ENCODE measurements around the gene KIRREL3. TPM values are rescaled to one million over a fixed set of nuclear protein-coding genes. Genes with fewer than 3 reads are reported as not detected.

Gene KIRREL3
- total and polyA plus RNA-seq, 2 donors (not counting 3 experiments of a cell fraction or from before 2014, with no cell fraction given): not detected

DNA sequence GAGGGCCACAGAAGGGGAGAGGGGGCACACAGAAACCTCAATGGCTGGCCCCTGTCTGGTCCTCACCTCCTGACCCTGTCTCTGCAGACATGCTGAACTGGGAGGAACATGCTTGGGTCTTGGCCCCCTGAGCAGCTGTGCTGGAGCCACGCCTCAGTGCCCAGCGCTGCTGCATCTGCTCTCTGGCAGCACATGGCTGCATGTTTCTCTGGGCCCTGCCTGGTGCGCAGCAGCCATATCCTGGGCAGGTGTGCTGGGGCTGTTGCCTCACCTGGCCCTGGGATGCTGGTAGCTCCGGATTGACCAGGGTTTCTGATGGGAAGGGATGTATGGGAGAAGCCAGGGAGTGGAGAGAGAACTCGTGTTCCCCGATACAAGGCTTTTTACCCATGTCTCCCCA is 397.1 kb downstream of the KIRREL3 start:
- FAIRE-seq (no peak), DNase-seq (ENCODE audit: low read depth, low spot score) (no peak)
- Histone ChIP-seq H3K79me2 (ENCODE audit: control insufficient read depth, insufficient read depth, low read length) (no peaks in the 10 kb centered on the region), H3K9ac (replicated peaks; ENCODE audit: extremely low read depth, insufficient read depth, low read length) (no peak overlapping the region), H3K4me2 (ENCODE audit: insufficient read depth, low read length) (no peak overlapping the region), H2AFZ (ENCODE audit: low read depth, low read length) (no peak overlapping the region), H3K4me3 (replicated peaks in 1 of 3; ENCODE audit: insufficient read depth in 1 of 3, low read depth in 1 of 3, low read length in 3 of 3) (no peak overlapping the region), H3K27ac (ENCODE audit: insufficient read depth, low read depth, low read length) (no peak overlapping the region), H3K27me3 (ENCODE audit: control insufficient read depth in 2 of 2, insufficient read depth in 2 of 2, low read length in 2 of 2) (no peaks in the 10 kb centered on the region), H3K4me1 (ENCODE audit: control insufficient read depth, extremely low read depth, insufficient read depth, low read length) (no peaks in the 10 kb centered on the region), H3K9me3 (replicated peaks; ENCODE audit: control insufficient read depth, insufficient read depth, low read length) (no peaks in the 10 kb centered on the region), H3K9me1 (replicated peaks; ENCODE audit: control insufficient read depth, extremely low read depth, insufficient read depth, low read length) (no peaks in the 10 kb centered on the region), H3K36me3 (ENCODE audit: control insufficient read depth in 2 of 2, extremely low read depth in 1 of 2, insufficient read depth in 2 of 2, low read length in 2 of 2) (no peaks in the 10 kb centered on the region), H4K20me1 (replicated peaks; ENCODE audit: control insufficient read depth, extremely low read depth, insufficient read depth, low read length) (no peaks in the 10 kb centered on the region)
- POLR2A ChIA-PET: no interaction called here
- intact Hi-C loops (cut with micrococcal nuclease) (no loop called here), dilution Hi-C loops (cut with MboI; ENCODE audit: extremely low pct_ligation_motif_present, low sequenced_read_pairs) (no loop called here)
- CTCF ChIA-PET: no interaction called here
- BruUV-seq (replicated peaks): no TSS peak
- no peak for TF ChIP-seq POLR2AphosphoS5 (IDR thresholded peaks at IDR 0.05; ENCODE audit: insufficient read depth, low read depth, low read length)

DNA sequence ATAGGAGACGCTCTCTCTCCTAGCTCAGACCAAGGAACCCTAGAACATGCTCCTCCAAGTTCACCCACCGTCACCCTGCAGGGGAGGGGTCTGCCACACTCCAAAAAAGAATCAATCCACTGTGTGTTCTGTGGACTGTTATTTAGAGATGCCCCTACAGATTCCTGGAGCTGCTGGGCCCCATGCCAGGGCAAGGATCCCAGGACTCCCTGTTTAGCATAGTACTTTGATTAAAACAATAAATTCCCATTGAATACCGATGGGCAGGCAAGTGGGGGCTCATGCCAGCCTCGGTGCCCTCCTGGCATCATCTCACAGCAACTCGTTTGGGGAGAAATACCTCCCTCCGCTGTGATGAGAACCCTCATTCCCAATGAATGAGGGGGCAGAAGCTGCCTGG is 397.6 kb downstream of the KIRREL3 start:
- H3K4me1 ChIP-seq (ENCODE audit: control insufficient read depth, extremely low read depth, insufficient read depth, low read length): no peaks in the 10 kb centered on the region
- TF ChIP-seq MAX (IDR thresholded peaks at IDR 0.05; ENCODE audit: insufficient read depth, insufficient read length) (no peak), MYC (IDR thresholded peaks at IDR 0.05; ENCODE audit: low read depth, low read length) (no peak), JUN (IDR thresholded peaks at IDR 0.05; ENCODE audit: borderline replicate concordance, insufficient read depth, insufficient read length, low read depth) (no peak), POLR2A (IDR thresholded peaks at IDR 0.05; ENCODE audit: low read depth, low read length) (no peak), POLR2AphosphoS5 (IDR thresholded peaks at IDR 0.05; ENCODE audit: insufficient read depth, low read depth, low read length) (no peak), GATA2 (IDR thresholded peaks at IDR 0.05; ENCODE audit: insufficient read depth, insufficient read length, low read depth, low read length) (no peak), EZH2 (IDR thresholded peaks at IDR 0.05; ENCODE audit: borderline replicate concordance, low read depth, low read length, severe bottlenecking) (no peak), FOS (IDR thresholded peaks at IDR 0.05; ENCODE audit: borderline replicate concordance, insufficient read depth, low read length) (no peak)
- TF ChIP-seq, protein P1, sequence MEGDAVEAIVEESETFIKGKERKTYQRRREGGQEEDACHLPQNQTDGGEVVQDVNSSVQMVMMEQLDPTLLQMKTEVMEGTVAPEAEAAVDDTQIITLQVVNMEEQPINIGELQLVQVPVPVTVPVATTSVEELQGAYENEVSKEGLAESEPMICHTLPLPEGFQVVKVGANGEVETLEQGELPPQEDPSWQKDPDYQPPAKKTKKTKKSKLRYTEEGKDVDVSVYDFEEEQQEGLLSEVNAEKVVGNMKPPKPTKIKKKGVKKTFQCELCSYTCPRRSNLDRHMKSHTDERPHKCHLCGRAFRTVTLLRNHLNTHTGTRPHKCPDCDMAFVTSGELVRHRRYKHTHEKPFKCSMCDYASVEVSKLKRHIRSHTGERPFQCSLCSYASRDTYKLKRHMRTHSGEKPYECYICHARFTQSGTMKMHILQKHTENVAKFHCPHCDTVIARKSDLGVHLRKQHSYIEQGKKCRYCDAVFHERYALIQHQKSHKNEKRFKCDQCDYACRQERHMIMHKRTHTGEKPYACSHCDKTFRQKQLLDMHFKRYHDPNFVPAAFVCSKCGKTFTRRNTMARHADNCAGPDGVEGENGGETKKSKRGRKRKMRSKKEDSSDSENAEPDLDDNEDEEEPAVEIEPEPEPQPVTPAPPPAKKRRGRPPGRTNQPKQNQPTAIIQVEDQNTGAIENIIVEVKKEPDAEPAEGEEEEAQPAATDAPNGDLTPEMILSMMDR (IDR thresholded peaks at IDR 0.05; ENCODE audit: extremely low read depth in 1 of 2, insufficient read depth in 1 of 2, low read depth in 1 of 2, low read length in 2 of 2): no peak
- BruUV-seq (replicated peaks): no TSS peak
- no peaks in the 10 kb centered on the region for H3K79me2 ChIP-seq (ENCODE audit: control insufficient read depth, insufficient read depth, low read length)
- dilution Hi-C loops (cut with MboI; ENCODE audit: extremely low pct_ligation_motif_present, low sequenced_read_pairs): no loop called here
- no peak overlapping the region for H3K27ac ChIP-seq (ENCODE audit: insufficient read depth, low read depth, low read length)
- no peaks in the 10 kb centered on the region for H3K9me3 ChIP-seq (replicated peaks; ENCODE audit: control insufficient read depth, insufficient read depth, low read length)
- H3K36me3 ChIP-seq (ENCODE audit: control insufficient read depth in 2 of 2, extremely low read depth in 1 of 2, insufficient read depth in 2 of 2, low read length in 2 of 2): no peaks in the 10 kb centered on the region
- intact Hi-C loops (cut with micrococcal nuclease): no loop called here
- no peak overlapping the region for H3K9ac ChIP-seq (replicated peaks; ENCODE audit: extremely low read depth, insufficient read depth, low read length)
- H4K20me1 ChIP-seq (replicated peaks; ENCODE audit: control insufficient read depth, extremely low read depth, insufficient read depth, low read length): no peaks in the 10 kb centered on the region
- no peaks in the 10 kb centered on the region for H3K27me3 ChIP-seq (ENCODE audit: control insufficient read depth in 2 of 2, insufficient read depth in 2 of 2, low read length in 2 of 2)
- no peaks in the 10 kb centered on the region for H3K9me1 ChIP-seq (replicated peaks; ENCODE audit: control insufficient read depth, extremely low read depth, insufficient read depth, low read length)
- H3K4me2 ChIP-seq (ENCODE audit: insufficient read depth, low read length): no peak overlapping the region
- no peak for FAIRE-seq
- no peak for DNase-seq (ENCODE audit: low read depth, low spot score)
- ChIA-PET CTCF (no interaction called here), POLR2A (no interaction called here)
- no peak overlapping the region for H3K4me3 ChIP-seq (replicated peaks in 1 of 3; ENCODE audit: insufficient read depth in 1 of 3, low read depth in 1 of 3, low read length in 3 of 3)
- no peak overlapping the region for H2AFZ ChIP-seq (ENCODE audit: low read depth, low read length)

Data from endothelial cell of umbilical vein (primary cell).